Neural crest cell (in vitro differentiated cells): ENCODE data around the gene ECHDC3. TPM values are rescaled to one million over a fixed set of nuclear protein-coding genes. Genes with fewer than 3 reads are reported as not detected.

Source experiments
- DNase-seq: peaks from one replicate; pipeline ENCODE4 v3.0.0; 2021; ENCODE audit warnings: low read depth, mixed read lengths, low spot score
- H3K27ac Mint-ChIP-seq: one replicate; pipeline ENCODE4 v1.8.0; 2021; ENCODE audit warnings: mild to moderate bottlenecking, mixed read lengths; ENCODE audit not compliant: unreplicated experiment
- H3K27me3 Mint-ChIP-seq: 2 replicates; pipeline ENCODE4 v1.8.0; 2021; ENCODE audit warnings: low read depth, mild to moderate bottlenecking, mixed read lengths
- H3K36me3 Mint-ChIP-seq: 2 replicates; pipeline ENCODE4 v1.8.0; 2021; ENCODE audit warnings: low read depth, mild to moderate bottlenecking, mixed read lengths
- H3K4me1 Mint-ChIP-seq: 2 replicates; pipeline ENCODE4 v1.8.0; 2021; ENCODE audit warnings: mixed read lengths
- H3K4me3 Mint-ChIP-seq: one replicate; pipeline ENCODE4 v1.8.0; 2021; ENCODE audit warnings: mild to moderate bottlenecking, mixed read lengths
- H3K9me3 Mint-ChIP-seq: 2 replicates; pipeline ENCODE4 v1.8.0; 2021; ENCODE audit warnings: mixed read lengths
- CTCF ChIP-seq: fragments of 200-600 bp; sonication (generic); conservative IDR thresholded peaks from 2 replicates; pipeline ENCODE4 v1.5.0; 2021; ENCODE audit warnings: antibody characterized with exemption, mild to moderate bottlenecking
- total RNA-seq: library from RNA; stranded (reverse); gene quantifications from 2 replicates; pipeline ENCODE4 v1.2.1, GENCODE V29; 2021

The ECHDC3 gene
- total RNA-seq, 1 donor from 2014 or later, result 5.3 TPM

DNA sequence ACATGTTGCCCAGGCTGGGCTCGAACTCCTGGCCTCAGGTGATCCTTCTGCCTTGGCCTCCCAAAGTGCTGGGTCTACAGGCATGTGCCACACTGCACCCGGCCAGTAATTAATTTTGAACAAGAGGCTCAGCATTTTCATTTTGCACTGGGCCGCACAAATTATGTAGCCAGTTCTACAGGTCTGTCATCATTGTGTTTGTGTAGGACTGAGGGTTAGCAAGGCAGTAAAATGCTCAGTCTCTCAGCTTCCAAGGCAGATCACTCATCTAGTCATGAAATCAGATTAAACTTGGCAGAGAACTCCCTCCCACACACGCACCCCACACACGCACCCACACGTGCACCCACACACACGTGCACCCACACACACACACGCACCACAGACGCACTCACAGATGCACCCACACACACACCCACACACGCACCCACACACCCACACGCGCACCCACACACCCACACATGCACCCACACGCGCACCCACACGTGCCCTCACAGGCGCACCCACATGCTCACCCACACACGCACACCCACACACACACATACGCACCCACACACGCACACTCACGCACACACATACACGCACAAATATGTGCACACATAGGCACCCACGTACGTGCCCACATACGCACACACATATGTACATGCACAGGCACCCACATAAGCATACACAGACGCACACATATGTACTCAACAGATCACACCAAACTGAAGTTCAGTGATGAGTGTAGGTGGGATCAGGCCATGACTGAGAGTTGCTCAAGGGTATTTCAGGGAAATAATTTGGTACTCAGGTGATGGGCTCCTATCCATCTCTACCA, 53.1 kb downstream of the ECHDC3 start:
- H3K36me3 Mint-ChIP-seq, result peaks cover 2% of the 10 kb centered on the region
- no peak for TF ChIP-seq CTCF
- no peak for DNase-seq
- no peaks in the 10 kb centered on the region for H3K27me3 Mint-ChIP-seq
- H3K9me3 Mint-ChIP-seq, result peaks cover 5% of the 10 kb centered on the region
- peak overlapping the region; percentile 65 for H3K27ac Mint-ChIP-seq
- H3K4me3 Mint-ChIP-seq, result no peak overlapping the region
- H3K4me1 Mint-ChIP-seq, result peaks cover 5% of the 10 kb centered on the region

DNA sequence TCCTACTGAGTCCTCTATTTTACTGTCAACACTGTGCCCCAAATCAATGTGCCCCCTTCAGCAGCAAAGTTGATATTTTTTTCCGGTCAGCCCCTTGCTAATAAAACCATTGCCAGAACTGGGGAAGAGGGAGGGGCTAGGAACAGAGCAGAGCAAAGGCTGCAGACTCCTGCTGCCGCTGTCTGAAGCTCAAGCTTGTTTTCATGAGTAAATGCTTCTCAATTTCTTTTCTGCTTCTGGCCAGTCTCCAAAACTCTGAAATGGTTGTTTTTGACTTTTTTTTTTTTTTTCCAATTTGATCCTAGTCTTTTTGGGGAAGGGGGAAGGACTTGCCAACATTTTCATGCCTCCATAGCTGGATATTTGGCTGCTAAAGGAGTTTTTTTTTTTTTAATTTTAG, 54.3 kb downstream of the ECHDC3 start:
- TF ChIP-seq CTCF, result no peak
- DNase-seq, result no peak
- Mint-ChIP-seq H3K4me3 (no peak overlapping the region), H3K36me3 (peaks cover 2% of the 10 kb centered on the region), H3K27me3 (no peaks in the 10 kb centered on the region), H3K4me1 (peaks cover 5% of the 10 kb centered on the region), H3K9me3 (peaks cover 5% of the 10 kb centered on the region), H3K27ac (no peak overlapping the region)

GRCh38 chr10:11797281-11797680, 55.1 kb downstream of the ECHDC3 start:
- peaks cover 2% of the 10 kb centered on the region for H3K36me3 Mint-ChIP-seq
- H3K9me3 Mint-ChIP-seq, result peaks cover 5% of the 10 kb centered on the region
- DNase-seq, result no peak
- H3K4me1 Mint-ChIP-seq, result peaks cover 5% of the 10 kb centered on the region
- no peak overlapping the region for H3K27ac Mint-ChIP-seq
- TF ChIP-seq CTCF, result no peak
- no peaks in the 10 kb centered on the region for H3K27me3 Mint-ChIP-seq
- H3K4me3 Mint-ChIP-seq, result no peak overlapping the region

DNA sequence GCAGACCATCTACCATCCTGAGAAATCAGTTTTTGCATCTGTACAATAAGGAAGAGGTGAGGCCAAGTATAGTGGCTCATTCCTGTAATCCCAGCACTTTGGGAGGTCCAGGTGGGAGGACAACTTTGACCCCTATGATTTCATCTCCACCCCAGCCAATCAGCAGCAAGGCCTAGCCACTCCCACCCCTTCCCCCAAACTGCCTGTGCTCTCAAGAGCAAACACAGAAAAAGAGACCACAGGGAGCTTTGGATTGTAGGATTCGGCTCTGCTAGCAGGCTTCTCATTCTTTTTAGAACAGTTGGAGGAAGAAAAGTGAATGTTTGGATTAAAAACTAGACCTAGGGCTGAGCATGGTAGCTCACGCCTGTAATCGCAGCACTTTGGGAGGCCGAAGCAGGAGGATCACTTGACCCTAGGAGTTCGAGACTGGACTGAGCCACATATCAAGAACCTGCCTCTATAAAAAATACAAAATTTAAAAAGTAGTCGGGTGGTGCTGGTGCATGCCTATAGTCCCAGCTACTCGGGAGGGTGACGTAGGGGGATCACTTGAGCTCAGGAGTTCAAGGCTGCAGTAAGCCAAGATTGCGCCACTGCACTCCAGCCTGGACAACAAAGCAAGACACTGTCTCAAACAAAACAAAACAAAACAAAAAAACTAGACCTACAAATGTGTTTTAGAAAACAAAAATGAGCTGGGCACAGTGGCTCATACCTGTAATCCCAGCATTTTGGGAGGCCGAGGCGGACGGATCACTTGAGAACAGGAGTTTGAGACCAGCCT, 55.9 kb downstream of the ECHDC3 start:
- no peak for TF ChIP-seq CTCF
- Mint-ChIP-seq H3K9me3 (peaks cover 5% of the 10 kb centered on the region), H3K27me3 (no peaks in the 10 kb centered on the region), H3K4me3 (no peak overlapping the region), H3K27ac (no peak overlapping the region), H3K36me3 (peaks cover 2% of the 10 kb centered on the region), H3K4me1 (peaks cover 5% of the 10 kb centered on the region)
- DNase-seq, result no peak

- no peak overlapping the region for H3K4me3 Mint-ChIP-seq
- no peak overlapping the region for H3K27ac Mint-ChIP-seq
- no peak for TF ChIP-seq CTCF
Measured at GRCh38 chr10:11798845-11799735, 56.9 kb downstream of the ECHDC3 start.

More at GRCh38 chr10:11798845-11799735, 56.9 kb downstream of the ECHDC3 start:
- Mint-ChIP-seq H3K36me3 (no peaks in the 10 kb centered on the region), H3K4me1 (peaks cover 5% of the 10 kb centered on the region), H3K27me3 (no peaks in the 10 kb centered on the region), H3K9me3 (peaks cover 3% of the 10 kb centered on the region)
- no peak for DNase-seq
